CD14-positive monocyte (primary cell): Measurements from ENCODE around the gene WDR7. TPM values are rescaled to one million over a fixed set of nuclear protein-coding genes. Genes with fewer than 3 reads are reported as not detected.

Source experiments
- DNase-seq, 3 donors: peaks; one replicate each; pipeline ENCODE4 v3.0.0-alpha.2; 2011 to 2022
- H2AFZ ChIP-seq: 2 replicates; pipeline ENCODE4 v1.6.0; 2012; ENCODE audit warnings: mild to moderate bottlenecking, low read depth, low read length, inconsistent platforms; ENCODE audit not compliant: insufficient read depth, poor library complexity, severe bottlenecking
- H3K27ac ChIP-seq, 2 donors: 1 replicate in 1 of 2; 2 replicates in 1 of 2; pipeline ENCODE4 v1.5.1; 2012 to 2013; ENCODE audit warnings: low read length in 2 of 2, control low read depth in 1 of 2, inconsistent platforms in 1 of 2, low read depth in 1 of 2, mild to moderate bottlenecking in 1 of 2
- H3K27me3 ChIP-seq, 2 donors: one replicate each; pipeline versions ENCODE4 v1.6.0 to v1.6.1; 2011 to 2013; ENCODE audit warnings: low read length in 2 of 2; ENCODE audit not compliant: control insufficient read depth in 2 of 2, insufficient read depth in 2 of 2
- H3K36me3 ChIP-seq, 2 donors: replicated peaks in 1 of 2; 1 replicate in 1 of 2; 2 replicates in 1 of 2; pipeline versions ENCODE4 v1.5.1 to v1.6.1; 2012 to 2013; ENCODE audit warnings: low read length in 2 of 2, control low read depth in 1 of 2, inconsistent platforms in 1 of 2, mild to moderate bottlenecking in 1 of 2; ENCODE audit not compliant: insufficient read depth in 2 of 2, control insufficient read depth in 1 of 2
- H3K4me1 ChIP-seq, 2 donors: 1 replicate in 1 of 2; 2 replicates in 1 of 2; pipeline versions ENCODE4 v1.5.1 to v1.6.1; 2012 to 2013; ENCODE audit warnings: low read length in 2 of 2, control low read depth in 1 of 2, inconsistent platforms in 1 of 2, mild to moderate bottlenecking in 1 of 2, moderate library complexity in 1 of 2; ENCODE audit not compliant: insufficient read depth in 2 of 2, control insufficient read depth in 1 of 2
- H3K4me2 ChIP-seq: replicated peaks from 2 replicates; pipeline ENCODE3; 2012; ENCODE audit warnings: low read length, moderate library complexity, mild to moderate bottlenecking; ENCODE audit not compliant: poor library complexity, severe bottlenecking; ENCODE audit errors: extremely low read depth
- H3K4me3 ChIP-seq, 3 experiments: fragments of 200-600 bp in 1 of 3; sonication (generic) in 1 of 3; replicated peaks in 1 of 3; 1 replicate in 2 of 3; 2 replicates in 1 of 3; pipeline ENCODE4 v1.5.1; 2011 to 2013; ENCODE audit warnings: low read length in 3 of 3, mild to moderate bottlenecking in 3 of 3, control low read depth in 2 of 3, low read depth in 2 of 3, inconsistent platforms in 1 of 3, moderate library complexity in 1 of 3
- H3K79me2 ChIP-seq: 2 replicates; pipeline ENCODE4 v1.6.0; 2012; ENCODE audit warnings: mild to moderate bottlenecking, control low read depth, inconsistent platforms, low read length, moderate library complexity; ENCODE audit not compliant: insufficient read depth
- H3K9ac ChIP-seq: 2 replicates; pipeline ENCODE4 v1.6.0; 2017; ENCODE audit warnings: low read length, mild to moderate bottlenecking; ENCODE audit not compliant: insufficient read depth, poor library complexity, severe bottlenecking
- H3K9me3 ChIP-seq, 2 donors: replicated peaks in 1 of 2; 1 replicate in 1 of 2; 2 replicates in 1 of 2; pipeline versions ENCODE4 v1.5.1 to v1.6.1; 2012 to 2013; ENCODE audit warnings: low read length in 2 of 2, control low read depth in 1 of 2; ENCODE audit not compliant: control insufficient read depth in 1 of 2, insufficient read depth in 1 of 2
- H4K20me1 ChIP-seq: 2 replicates; pipeline ENCODE4 v1.6.0; 2012; ENCODE audit warnings: mild to moderate bottlenecking, low read length, control low read depth, moderate library complexity; ENCODE audit not compliant: insufficient read depth
- H3K27ac Mint-ChIP-seq, 7 donors: one replicate each; pipeline ENCODE4 v1.8.0; 2020; ENCODE audit warnings: mild to moderate bottlenecking in 7 of 7, mixed read lengths in 7 of 7, moderate library complexity in 6 of 7, inconsistent platforms in 2 of 7
- H3K27me3 Mint-ChIP-seq, 3 donors: one replicate each; pipeline ENCODE4 v1.8.0; 2021 to 2022; ENCODE audit warnings: low read depth in 3 of 3, mild to moderate bottlenecking in 3 of 3, mixed read lengths in 3 of 3, moderate library complexity in 3 of 3, inconsistent platforms in 1 of 3
- H3K36me3 Mint-ChIP-seq, 2 donors: one replicate each; pipeline ENCODE4 v1.8.0; 2020; ENCODE audit warnings: mixed read lengths in 2 of 2, inconsistent platforms in 1 of 2, mild to moderate bottlenecking in 1 of 2
- H3K4me1 Mint-ChIP-seq: one replicate; pipeline ENCODE4 v1.8.0; 2020; ENCODE audit warnings: mild to moderate bottlenecking, mixed read lengths
- H3K4me3 Mint-ChIP-seq, 2 donors: one replicate each; pipeline ENCODE4 v1.8.0; 2020; ENCODE audit warnings: mild to moderate bottlenecking in 2 of 2, mixed read lengths in 2 of 2, moderate library complexity in 1 of 2
- H3K9me3 Mint-ChIP-seq, 7 donors: one replicate each; pipeline ENCODE4 v1.8.0; 2020 to 2022; ENCODE audit warnings: mixed read lengths in 7 of 7, mild to moderate bottlenecking in 6 of 7, moderate library complexity in 6 of 7, inconsistent platforms in 2 of 7
- CTCF ChIP-seq: fragments of 200-600 bp; IDR thresholded peaks from one replicate; pipeline ENCODE4 v1.8.0; 2022; ENCODE audit warnings: antibody characterized with exemption, mild to moderate bottlenecking
- WGBS: methylation state at CpG from one replicate; pipeline ENCODE4 v1.1.5; 2013; ENCODE audit warnings: missing lambda C conversion rate; ENCODE audit not compliant: insufficient coverage; 5-methylcytosine and 5-hydroxymethylcytosine counted together
- intact Hi-C, 2 donors: fragments of 100-400 bp; cut with micrococcal nuclease; formaldehyde crosslinking; loops; one replicate each; pipeline versions ENCODE4 v1.15.0 to v1.15.1; 2023
- polyA plus RNA-seq, 3 donors: library from polyadenylated mRNA; depleted of rRNA in 1 of 3; unstranded in 2 of 3; stranded (reverse) in 1 of 3; fragments of 300-500 nt in 2 of 3; fragments of >200 nt in 1 of 3; fragmentation: Illumina TruSeq in 2 of 3; gene quantifications; 1 replicate in 2 of 3; 2 replicates in 1 of 3; pipeline ENCODE4 v1.2.3, GENCODE V29; 2012 to 2021

The WDR7 gene
- polyA plus RNA-seq, 3 donors: 9.1 to 23.6 (median 9.5) TPM

- H3K4me1 ChIP-seq: no peaks in the 10 kb centered on the region
- no peaks in the 10 kb centered on the region for H3K9me3 Mint-ChIP-seq
- no peak overlapping the region for H3K27ac ChIP-seq
- no peak for DNase-seq
- no peak overlapping the region for H3K4me3 ChIP-seq
- intact Hi-C loops: no loop called here
- no peaks in the 10 kb centered on the region for H3K27me3 ChIP-seq
- H3K27ac Mint-ChIP-seq: no peak overlapping the region
- no peaks in the 10 kb centered on the region for H3K9me3 ChIP-seq
- no peaks in the 10 kb centered on the region for H3K79me2 ChIP-seq
- no peak overlapping the region for H3K4me2 ChIP-seq
- TF ChIP-seq CTCF: no peak
- no peaks in the 10 kb centered on the region for H4K20me1 ChIP-seq
- peaks cover 3 to 4% of the 10 kb centered on the region in 2 donors for H3K36me3 ChIP-seq
- no peaks in the 10 kb centered on the region for H3K4me1 Mint-ChIP-seq
- no peak overlapping the region for H3K4me3 Mint-ChIP-seq
- WGBS: 100% methylated on average over 1 of the region's 5 CpGs
- H3K36me3 Mint-ChIP-seq: peaks cover 14 to 19% of the 10 kb centered on the region in 2 donors
- H3K27me3 Mint-ChIP-seq: no peaks in the 10 kb centered on the region
- no peak overlapping the region for H2AFZ ChIP-seq
- no peak overlapping the region for H3K9ac ChIP-seq
Measured at GRCh38 chr18:56804395-56804794, 153.2 kb downstream of the WDR7 start.

- H3K27ac Mint-ChIP-seq: peak overlapping the region in 1 of 7 donors; percentile 9
Measured at GRCh38 chr18:56807901-56808300, 156.7 kb downstream of the WDR7 start.

More at GRCh38 chr18:56807901-56808300, 156.7 kb downstream of the WDR7 start:
- Histone ChIP-seq H3K27ac (no peak overlapping the region), H3K9me3 (no peaks in the 10 kb centered on the region), H3K4me3 (no peak overlapping the region), H3K27me3 (no peaks in the 10 kb centered on the region), H3K79me2 (no peaks in the 10 kb centered on the region), H3K4me2 (no peak overlapping the region), H3K9ac (no peak overlapping the region), H4K20me1 (no peaks in the 10 kb centered on the region), H3K4me1 (no peaks in the 10 kb centered on the region), H2AFZ (no peak overlapping the region), H3K36me3 (peaks cover 3 to 4% of the 10 kb centered on the region in 2 donors)
- H3K4me3 Mint-ChIP-seq: no peak overlapping the region
- DNase-seq: no peak
- H3K4me1 Mint-ChIP-seq: no peaks in the 10 kb centered on the region
- 100% methylated on average over 2 of the region's 2 CpGs for WGBS
- intact Hi-C loops: no loop called here
- TF ChIP-seq CTCF: no peak
- no peaks in the 10 kb centered on the region for H3K9me3 Mint-ChIP-seq
- H3K27me3 Mint-ChIP-seq: no peaks in the 10 kb centered on the region
- H3K36me3 Mint-ChIP-seq: peaks cover 17 to 25% of the 10 kb centered on the region in 2 donors
